Mucosa of descending colon (tissue), 3 donors: Measurements from ENCODE around the gene ARF1. TPM values are rescaled to one million over a fixed set of nuclear protein-coding genes. Genes with fewer than 3 reads are reported as not detected.

Experiments used
- ATAC-seq: fragments of 200-7000 bp; cut with Tn5 transposase; one replicate; pipeline ENCODE4 v1.9.1; 2020; ENCODE audit warnings: mild to moderate bottlenecking, moderate library complexity
- DNase-seq, 3 donors: peaks; one replicate each; pipeline ENCODE4 v3.0.0-alpha.2; 2020
- H3K36me3 ChIP-seq: fragments of 200-600 bp; one replicate; pipeline ENCODE4 v1.8.0; 2021; ENCODE audit warnings: low read depth, mild to moderate bottlenecking
- H3K4me1 ChIP-seq: fragments of 200-600 bp; one replicate; pipeline ENCODE4 v1.8.0; 2021; ENCODE audit warnings: low read depth, mild to moderate bottlenecking
- H3K4me3 ChIP-seq: fragments of 200-600 bp; one replicate; pipeline ENCODE4 v1.8.0; 2021; ENCODE audit warnings: mild to moderate bottlenecking
- H3K9me3 ChIP-seq: fragments of 200-600 bp; one replicate; pipeline ENCODE4 v1.8.0; 2021; ENCODE audit warnings: mild to moderate bottlenecking
- intact Hi-C, 2 donors: fragments of 100-400 bp; cut with DNase I in 1 of 2; cut with micrococcal nuclease in 1 of 2; formaldehyde crosslinking; loops; one replicate each; pipeline versions ENCODE4 v1.11.0 to v1.11.1; 2022; cut with DNase I, micrococcal nuclease
- total RNA-seq, 3 donors: library from RNA; stranded (reverse); fragmentation: NEBNext Ultra II Directional in 2 of 3; extraction: Animal tissue kit (Norgen Biotek cat#: 25700) in 2 of 3; gene quantifications; one replicate each; pipeline versions ENCODE4 v1.2.1 to v1.2.4, GENCODE V29; 2021 to 2023
- TF ChIP-seq, protein P1 (sequence below): fragments of 200-600 bp; IDR thresholded peaks from one replicate; pipeline ENCODE4 v1.8.0; 2022; ENCODE audit warnings: antibody characterized with exemption, mild to moderate bottlenecking
- donor health status: DM: no; HTN: no; CAD: no; lungs with moderate emphysema.
- donor health status: DM: no; HTN: no; CAD: no.
- donor health status: DM: no; HTN: yes; CAD: no.

ARF1 gene
- total RNA-seq, 3 donors from 2014 or later: 339 to 490 (median 479) TPM

DNA sequence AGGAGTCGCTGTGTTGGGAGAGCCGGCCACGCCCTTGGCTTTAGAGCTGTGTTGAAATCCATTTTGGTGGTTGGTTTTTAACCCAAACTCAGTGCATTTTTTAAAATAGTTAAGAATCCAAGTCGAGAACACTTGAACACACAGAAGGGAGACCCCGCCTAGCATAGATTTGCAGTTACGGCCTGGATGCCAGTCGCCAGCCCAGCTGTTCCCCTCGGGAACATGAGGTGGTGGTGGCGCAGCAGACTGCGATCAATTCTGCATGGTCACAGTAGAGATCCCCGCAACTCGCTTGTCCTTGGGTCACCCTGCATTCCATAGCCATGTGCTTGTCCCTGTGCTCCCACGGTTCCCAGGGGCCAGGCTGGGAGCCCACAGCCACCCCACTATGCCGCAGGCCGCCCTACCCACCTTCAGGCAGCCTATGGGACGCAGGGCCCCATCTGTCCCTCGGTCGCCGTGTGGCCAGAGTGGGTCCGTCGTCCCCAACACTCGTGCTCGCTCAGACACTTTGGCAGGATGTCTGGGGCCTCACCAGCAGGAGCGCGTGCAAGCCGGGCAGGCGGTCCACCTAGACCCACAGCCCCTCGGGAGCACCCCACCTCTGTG is 15.9 kb downstream of the ARF1 start:
- Histone ChIP-seq H3K4me3 (no peak overlapping the region), H3K4me1 (peaks cover 25% of the 10 kb centered on the region), H3K36me3 (peaks cover 4% of the 10 kb centered on the region), H3K9me3 (peaks cover 8% of the 10 kb centered on the region)
- TF ChIP-seq, protein P1, sequence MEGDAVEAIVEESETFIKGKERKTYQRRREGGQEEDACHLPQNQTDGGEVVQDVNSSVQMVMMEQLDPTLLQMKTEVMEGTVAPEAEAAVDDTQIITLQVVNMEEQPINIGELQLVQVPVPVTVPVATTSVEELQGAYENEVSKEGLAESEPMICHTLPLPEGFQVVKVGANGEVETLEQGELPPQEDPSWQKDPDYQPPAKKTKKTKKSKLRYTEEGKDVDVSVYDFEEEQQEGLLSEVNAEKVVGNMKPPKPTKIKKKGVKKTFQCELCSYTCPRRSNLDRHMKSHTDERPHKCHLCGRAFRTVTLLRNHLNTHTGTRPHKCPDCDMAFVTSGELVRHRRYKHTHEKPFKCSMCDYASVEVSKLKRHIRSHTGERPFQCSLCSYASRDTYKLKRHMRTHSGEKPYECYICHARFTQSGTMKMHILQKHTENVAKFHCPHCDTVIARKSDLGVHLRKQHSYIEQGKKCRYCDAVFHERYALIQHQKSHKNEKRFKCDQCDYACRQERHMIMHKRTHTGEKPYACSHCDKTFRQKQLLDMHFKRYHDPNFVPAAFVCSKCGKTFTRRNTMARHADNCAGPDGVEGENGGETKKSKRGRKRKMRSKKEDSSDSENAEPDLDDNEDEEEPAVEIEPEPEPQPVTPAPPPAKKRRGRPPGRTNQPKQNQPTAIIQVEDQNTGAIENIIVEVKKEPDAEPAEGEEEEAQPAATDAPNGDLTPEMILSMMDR: no peak
- intact Hi-C loops: no loop called here
- DNase-seq: no peak
- no peak for ATAC-seq

GRCh38 chr1:228099331-228099732 is 16.8 kb downstream of the ARF1 start:
- Histone ChIP-seq H3K36me3 (peaks cover 4% of the 10 kb centered on the region), H3K4me3 (no peak overlapping the region), H3K4me1 (peaks cover 30% of the 10 kb centered on the region), H3K9me3 (peaks cover 6% of the 10 kb centered on the region)
- intact Hi-C loops: no loop called here
- ATAC-seq (no peak), DNase-seq (no peak)
- TF ChIP-seq, protein P1: no peak

GRCh38 chr1:228100822-228101613 is 18.5 kb downstream of the ARF1 start:
- TF ChIP-seq, protein P1: no peak
- no peak for ATAC-seq
- no peaks in the 10 kb centered on the region for H3K9me3 ChIP-seq
- peaks cover 4% of the 10 kb centered on the region for H3K36me3 ChIP-seq
- peaks cover 24% of the 10 kb centered on the region for H3K4me1 ChIP-seq
- intact Hi-C loops: no loop called here
- DNase-seq: no peak
- no peak overlapping the region for H3K4me3 ChIP-seq

DNA sequence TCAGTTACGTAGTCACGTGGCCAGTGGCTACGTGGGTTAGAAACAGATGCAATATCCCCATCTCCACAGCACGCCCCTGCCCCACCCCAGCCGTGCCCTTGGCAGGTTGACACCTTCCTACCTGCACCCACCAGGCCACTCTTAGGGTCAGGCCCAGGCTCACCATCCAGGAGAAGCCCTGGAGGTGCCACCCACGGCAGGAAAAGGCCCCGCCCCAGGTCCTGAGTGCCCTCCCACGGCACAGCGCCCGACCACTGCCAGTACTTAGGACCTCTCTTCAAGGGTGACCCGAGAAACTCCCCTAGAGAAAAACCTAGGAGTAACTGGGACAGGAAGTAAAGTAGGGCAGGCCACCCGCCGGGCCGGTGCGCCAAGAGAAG is 19.1 kb downstream of the ARF1 start:
- TF ChIP-seq, protein P1: no peak
- Histone ChIP-seq H3K36me3 (peaks cover 4% of the 10 kb centered on the region), H3K4me1 (peaks cover 22% of the 10 kb centered on the region), H3K9me3 (no peaks in the 10 kb centered on the region), H3K4me3 (peak overlapping the region; percentile 79)
- ATAC-seq (peak; percentile 2), DNase-seq (peak; percentile 43 to 67 (median 67))
- intact Hi-C loops: no loop called here

GRCh38 chr1:228101994-228102790 is 19.7 kb downstream of the ARF1 start:
- ATAC-seq: peak; percentile 54
- DNase-seq: peak; percentile 58 to 83 (median 78)
- intact Hi-C loops: no loop called here
- TF ChIP-seq, protein P1: no peak
- H3K36me3 ChIP-seq: peaks cover 4% of the 10 kb centered on the region
- peaks cover 21% of the 10 kb centered on the region for H3K4me1 ChIP-seq
- H3K9me3 ChIP-seq: no peaks in the 10 kb centered on the region
- peak overlapping the region; percentile 79 for H3K4me3 ChIP-seq
